Fibroblast of villous mesenchyme (primary cell): Measurements from ENCODE around the gene CSF3. TPM values are rescaled to one million over a fixed set of nuclear protein-coding genes. Genes with fewer than 3 reads are reported as not detected.
A peak's percentile ranks its signal among the peaks of the same experiment; 100 is the strongest.
"Not testable (repeated sequence)": the region's sequence is repeated elsewhere in the genome, so short reads cannot be mapped to it uniquely, and the experiment has no call there.

Experiments
- DNase-seq: peaks from one replicate; pipeline ENCODE4 v3.0.0-alpha.2; 2010; ENCODE audit warnings: low read depth
- H3K4me3 ChIP-seq: 2 replicates; pipeline ENCODE4 v1.5.1; 2011; ENCODE audit warnings: low read depth, mild to moderate bottlenecking, low read length
- total RNA-seq: library from RNA; depleted of rRNA; stranded (reverse); fragments of >200 nt; gene quantifications from 2 replicates; pipeline ENCODE4 v1.2.3, GENCODE V29; 2012
- TF ChIP-seq, protein P1 (sequence below): IDR thresholded peaks from 2 replicates; pipeline ENCODE4 v1.5.1; 2012; ENCODE audit warnings: low read depth, mild to moderate bottlenecking, low read length; ENCODE audit not compliant: insufficient read depth

The CSF3 gene
- total RNA-seq, 1 donor = 4.3 TPM

DNA sequence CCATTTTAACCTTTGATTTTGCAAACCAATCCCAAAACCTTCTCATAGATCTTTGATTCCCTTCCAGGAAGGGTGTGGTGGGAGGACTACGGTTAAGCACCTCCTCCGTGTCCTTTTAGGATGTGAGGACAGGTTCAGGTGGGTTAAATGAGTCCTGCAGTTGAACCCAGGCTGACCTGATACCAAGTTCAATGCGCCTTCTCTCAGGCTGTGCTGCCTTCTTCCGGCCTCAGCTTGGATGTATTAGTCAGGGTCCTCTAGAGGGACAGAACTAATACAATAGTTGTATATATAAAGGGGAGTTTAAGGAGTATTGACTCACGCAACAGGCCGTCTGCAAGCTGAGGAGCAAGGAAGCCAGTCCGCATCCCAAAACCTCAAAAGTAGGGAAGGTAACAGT lies 10.5 kb upstream of the CSF3 start:
- TF ChIP-seq, protein P1, sequence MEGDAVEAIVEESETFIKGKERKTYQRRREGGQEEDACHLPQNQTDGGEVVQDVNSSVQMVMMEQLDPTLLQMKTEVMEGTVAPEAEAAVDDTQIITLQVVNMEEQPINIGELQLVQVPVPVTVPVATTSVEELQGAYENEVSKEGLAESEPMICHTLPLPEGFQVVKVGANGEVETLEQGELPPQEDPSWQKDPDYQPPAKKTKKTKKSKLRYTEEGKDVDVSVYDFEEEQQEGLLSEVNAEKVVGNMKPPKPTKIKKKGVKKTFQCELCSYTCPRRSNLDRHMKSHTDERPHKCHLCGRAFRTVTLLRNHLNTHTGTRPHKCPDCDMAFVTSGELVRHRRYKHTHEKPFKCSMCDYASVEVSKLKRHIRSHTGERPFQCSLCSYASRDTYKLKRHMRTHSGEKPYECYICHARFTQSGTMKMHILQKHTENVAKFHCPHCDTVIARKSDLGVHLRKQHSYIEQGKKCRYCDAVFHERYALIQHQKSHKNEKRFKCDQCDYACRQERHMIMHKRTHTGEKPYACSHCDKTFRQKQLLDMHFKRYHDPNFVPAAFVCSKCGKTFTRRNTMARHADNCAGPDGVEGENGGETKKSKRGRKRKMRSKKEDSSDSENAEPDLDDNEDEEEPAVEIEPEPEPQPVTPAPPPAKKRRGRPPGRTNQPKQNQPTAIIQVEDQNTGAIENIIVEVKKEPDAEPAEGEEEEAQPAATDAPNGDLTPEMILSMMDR = no peak
- no peak overlapping the region for H3K4me3 ChIP-seq
- no peak for DNase-seq

DNA sequence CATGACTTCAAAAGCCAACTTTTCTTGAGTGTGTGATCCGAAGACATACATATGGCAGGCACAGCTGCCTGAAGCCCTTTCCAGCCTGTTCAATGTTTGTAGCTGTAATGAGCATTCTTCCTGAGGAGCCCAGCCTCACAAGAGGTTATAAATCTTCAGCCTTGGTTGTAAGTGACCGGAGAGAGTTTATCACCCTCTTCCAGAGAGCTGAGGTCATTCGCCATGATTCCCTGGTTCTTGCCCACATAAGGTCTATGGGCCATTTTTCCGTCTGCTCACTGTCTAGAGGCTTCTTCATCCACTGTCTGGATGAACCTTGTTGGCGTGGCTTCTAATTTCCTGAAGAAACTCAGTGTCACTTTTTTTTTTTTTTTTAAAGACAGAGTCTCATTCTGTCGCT lies 9.7 kb upstream of the CSF3 start:
- TF ChIP-seq, protein P1 = no peak
- DNase-seq = no peak
- H3K4me3 ChIP-seq = no peak overlapping the region

DNA sequence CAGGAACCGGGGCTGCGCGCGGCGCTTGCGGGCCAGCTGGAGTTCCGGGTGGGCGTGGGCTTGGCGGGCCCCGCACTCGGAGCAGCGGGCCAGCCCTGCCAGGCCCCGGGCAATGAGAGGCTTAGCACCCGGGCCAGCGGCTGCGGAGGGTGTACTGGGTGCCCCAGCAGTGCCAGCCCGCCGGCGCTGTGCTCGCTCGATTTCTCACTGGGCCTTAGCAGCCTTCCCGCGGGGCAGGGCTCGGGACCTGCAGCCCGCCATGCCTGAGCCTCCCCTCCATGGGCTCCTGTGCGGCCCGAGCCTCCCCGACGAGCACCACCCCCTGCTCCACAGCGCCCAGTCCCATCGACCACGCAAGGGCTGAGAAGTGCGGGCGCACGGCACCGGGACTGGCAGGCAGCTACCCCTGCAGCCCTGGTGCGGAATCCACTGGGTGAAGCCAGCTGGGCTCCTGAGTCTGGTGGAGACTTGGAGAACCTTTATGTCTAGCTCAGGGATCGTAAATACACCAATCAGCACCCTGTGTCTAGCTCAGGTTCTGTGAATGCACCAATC lies 4.2 kb upstream of the CSF3 start:
- H3K4me3 ChIP-seq, DNase-seq: not testable (repeated sequence)

DNA sequence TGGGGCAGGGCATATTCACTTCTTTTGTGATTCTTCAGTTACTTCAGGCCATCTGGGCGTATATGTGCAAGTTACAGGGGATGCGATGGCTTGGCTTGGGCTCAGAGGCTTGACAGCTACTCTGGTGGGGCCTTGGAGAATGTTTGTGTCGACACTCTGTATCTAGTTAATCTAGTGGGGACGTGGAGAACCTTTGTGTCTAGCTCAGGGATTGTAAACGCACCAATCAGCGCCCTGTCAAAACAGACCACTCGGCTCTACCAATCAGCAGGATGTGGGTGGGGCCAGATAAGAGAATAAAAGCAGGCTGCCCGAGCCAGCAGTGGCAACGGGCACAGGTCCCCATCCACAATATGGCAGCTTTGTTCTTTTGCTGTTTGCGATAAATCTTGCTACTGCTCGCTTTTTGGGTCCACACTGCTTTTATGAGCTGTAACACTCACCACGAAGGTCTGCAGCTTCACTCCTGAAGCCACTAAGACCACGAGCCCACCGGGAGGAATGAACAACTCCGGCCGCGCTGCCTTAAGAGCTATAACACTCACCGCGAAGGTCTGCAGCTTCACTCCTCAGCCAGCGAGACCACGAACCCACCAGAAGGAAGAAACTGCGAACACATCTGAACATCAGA lies 3.1 kb upstream of the CSF3 start:
- DNase-seq, H3K4me3 ChIP-seq: not testable (repeated sequence)

GRCh38 chr17:40014375-40014980 lies 762 bp upstream of the CSF3 start:
- TF ChIP-seq, protein P1 = no peak
- H3K4me3 ChIP-seq = no peak overlapping the region

DNA sequence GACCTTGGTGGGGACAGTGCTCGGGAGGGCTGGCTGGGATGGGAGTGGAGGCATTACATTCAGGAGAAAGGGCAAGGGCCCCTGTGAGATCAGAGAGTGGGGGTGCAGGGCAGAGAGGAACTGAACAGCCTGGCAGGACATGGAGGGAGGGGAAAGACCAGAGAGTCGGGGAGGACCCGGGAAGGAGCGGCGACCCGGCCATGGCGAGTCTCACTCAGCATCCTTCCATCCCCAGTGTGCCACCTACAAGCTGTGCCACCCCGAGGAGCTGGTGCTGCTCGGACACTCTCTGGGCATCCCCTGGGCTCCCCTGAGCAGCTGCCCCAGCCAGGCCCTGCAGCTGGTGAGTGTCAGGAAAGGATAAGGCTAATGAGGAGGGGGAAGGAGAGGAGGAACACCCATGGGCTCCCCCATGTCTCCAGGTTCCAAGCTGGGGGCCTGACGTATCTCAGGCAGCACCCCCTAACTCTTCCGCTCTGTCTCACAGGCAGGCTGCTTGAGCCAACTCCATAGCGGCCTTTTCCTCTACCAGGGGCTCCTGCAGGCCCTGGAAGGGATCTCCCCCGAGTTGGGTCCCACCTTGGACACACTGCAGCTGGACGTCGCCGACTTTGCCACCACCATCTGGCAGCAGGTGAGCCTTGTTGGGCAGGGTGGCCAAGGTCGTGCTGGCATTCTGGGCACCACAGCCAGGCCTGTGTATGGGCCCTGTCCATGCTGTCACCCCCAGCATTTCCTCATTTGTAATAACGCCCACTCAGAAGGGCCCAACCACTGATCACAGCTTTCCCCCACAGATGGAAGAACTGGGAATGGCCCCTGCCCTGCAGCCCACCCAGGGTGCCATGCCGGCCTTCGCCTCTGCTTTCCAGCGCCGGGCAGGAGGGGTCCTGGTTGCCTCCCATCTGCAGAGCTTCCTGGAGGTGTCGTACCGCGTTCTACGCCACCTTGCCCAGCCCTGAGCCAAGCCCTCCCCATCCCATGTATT lies 1.1 kb downstream of the CSF3 start:
- no peak for DNase-seq

More at GRCh38 chr17:40014375-40014980, 762 bp upstream of the CSF3 start:
- DNase-seq = peak; percentile 70

DNA sequence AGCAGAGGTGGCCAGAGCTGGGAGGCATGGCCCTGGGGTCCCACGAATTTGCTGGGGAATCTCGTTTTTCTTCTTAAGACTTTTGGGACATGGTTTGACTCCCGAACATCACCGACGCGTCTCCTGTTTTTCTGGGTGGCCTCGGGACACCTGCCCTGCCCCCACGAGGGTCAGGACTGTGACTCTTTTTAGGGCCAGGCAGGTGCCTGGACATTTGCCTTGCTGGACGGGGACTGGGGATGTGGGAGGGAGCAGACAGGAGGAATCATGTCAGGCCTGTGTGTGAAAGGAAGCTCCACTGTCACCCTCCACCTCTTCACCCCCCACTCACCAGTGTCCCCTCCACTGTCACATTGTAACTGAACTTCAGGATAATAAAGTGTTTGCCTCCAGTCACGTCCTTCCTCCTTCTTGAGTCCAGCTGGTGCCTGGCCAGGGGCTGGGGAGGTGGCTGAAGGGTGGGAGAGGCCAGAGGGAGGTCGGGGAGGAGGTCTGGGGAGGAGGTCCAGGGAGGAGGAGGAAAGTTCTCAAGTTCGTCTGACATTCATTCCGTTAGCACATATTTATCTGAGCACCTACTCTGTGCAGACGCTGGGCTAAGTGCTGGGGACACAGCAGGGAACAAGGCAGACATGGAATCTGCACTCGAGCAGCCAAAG lies 2.3 kb downstream of the CSF3 start:
- DNase-seq = no peak
- H3K4me3 ChIP-seq = no peak overlapping the region
- TF ChIP-seq, protein P1 = no peak

More for the DNA sequence above, 1.1 kb downstream of the CSF3 start:
- H3K4me3 ChIP-seq = no peak overlapping the region
- TF ChIP-seq, protein P1 = no peak
